ENCODE results near the gene KHNYN. TPM values are rescaled to one million over a fixed set of nuclear protein-coding genes. Genes with fewer than 3 reads are reported as not detected.

The KHNYN gene
- total RNA-seq, 1 experiment from 2014 or later: 33.2 TPM

DNA sequence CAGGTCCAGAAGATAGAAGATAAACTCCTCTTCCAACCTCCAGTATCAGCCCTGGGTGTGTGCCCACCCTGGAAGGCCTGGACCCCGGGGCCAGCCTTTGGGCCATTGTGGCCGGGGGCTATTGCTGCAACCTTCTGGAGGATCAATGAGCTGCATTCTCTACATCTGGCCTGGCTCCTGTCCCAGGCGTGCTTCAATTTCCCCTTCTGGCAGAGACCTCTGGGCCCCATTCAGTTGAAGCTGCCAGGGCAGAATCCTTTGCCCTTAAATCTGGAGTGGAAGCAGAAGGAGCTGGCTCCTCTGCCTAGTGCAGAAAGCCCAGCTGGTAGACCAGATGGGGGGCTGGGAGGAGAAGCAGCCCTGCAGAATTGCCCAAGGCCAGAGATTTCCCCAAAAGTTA lies 21.0 kb upstream of the KHNYN start (continued):
- TF ChIP-seq, protein P1, sequence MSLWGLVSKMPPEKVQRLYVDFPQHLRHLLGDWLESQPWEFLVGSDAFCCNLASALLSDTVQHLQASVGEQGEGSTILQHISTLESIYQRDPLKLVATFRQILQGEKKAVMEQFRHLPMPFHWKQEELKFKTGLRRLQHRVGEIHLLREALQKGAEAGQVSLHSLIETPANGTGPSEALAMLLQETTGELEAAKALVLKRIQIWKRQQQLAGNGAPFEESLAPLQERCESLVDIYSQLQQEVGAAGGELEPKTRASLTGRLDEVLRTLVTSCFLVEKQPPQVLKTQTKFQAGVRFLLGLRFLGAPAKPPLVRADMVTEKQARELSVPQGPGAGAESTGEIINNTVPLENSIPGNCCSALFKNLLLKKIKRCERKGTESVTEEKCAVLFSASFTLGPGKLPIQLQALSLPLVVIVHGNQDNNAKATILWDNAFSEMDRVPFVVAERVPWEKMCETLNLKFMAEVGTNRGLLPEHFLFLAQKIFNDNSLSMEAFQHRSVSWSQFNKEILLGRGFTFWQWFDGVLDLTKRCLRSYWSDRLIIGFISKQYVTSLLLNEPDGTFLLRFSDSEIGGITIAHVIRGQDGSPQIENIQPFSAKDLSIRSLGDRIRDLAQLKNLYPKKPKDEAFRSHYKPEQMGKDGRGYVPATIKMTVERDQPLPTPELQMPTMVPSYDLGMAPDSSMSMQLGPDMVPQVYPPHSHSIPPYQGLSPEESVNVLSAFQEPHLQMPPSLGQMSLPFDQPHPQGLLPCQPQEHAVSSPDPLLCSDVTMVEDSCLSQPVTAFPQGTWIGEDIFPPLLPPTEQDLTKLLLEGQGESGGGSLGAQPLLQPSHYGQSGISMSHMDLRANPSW (CRISPR knock-in tag; conservative IDR thresholded peaks at IDR 0.05; ENCODE audit: low read depth): no peak
- TF ChIP-seq GTF2I (CRISPR knock-in tag; conservative IDR thresholded peaks at IDR 0.05): no peak
- no peak for TF ChIP-seq TP53 (CRISPR knock-in tag; IDR thresholded peaks at IDR 0.05)
- TF ChIP-seq ZBTB21 (CRISPR knock-in tag; IDR thresholded peaks at IDR 0.05; ENCODE audit: borderline replicate concordance): no peak
- no peak for TF ChIP-seq NR3C1 (CRISPR knock-in tag; conservative IDR thresholded peaks at IDR 0.05; ENCODE audit: low read depth)
- TF ChIP-seq ZNF232 (CRISPR knock-in tag; IDR thresholded peaks at IDR 0.05): no peak

DNA sequence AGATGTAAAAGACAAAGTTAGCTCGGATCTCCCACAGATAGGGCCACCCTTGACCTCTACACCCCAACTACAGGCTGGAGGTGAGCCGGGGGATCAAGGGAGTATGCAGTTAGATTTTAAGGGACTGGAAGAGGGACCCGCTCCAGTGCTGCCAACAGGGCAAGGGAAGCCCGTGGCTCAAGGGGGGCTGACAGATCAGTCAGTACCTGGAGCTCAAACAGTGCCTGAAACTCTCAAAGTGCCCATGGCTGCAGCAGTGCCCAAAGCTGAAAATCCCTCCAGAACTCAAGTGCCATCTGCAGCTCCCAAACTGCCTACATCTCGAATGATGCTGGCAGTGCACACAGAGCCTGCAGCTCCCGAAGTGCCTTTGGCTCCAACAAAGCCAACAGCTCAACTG lies 20.6 kb upstream of the KHNYN start:
- ChIA-PET POLR2A (no interaction called here), CTCF (interaction anchor here (0.7 to 2.6 kb wide), 9 partner anchors 11 to 77 kb away, joined by 3 to 18 read pairs (median 4); partner anchors contain the start of gene NYNRIN)
- Mint-ChIP-seq H3K36me3 (peaks cover 6% of the 10 kb centered on the region; the same call in 1 of the 2 replicates), H3K27ac (no peak overlapping the region), H3K4me1 (peaks cover 5% of the 10 kb centered on the region; the same call in 1 of the 2 replicates), H3K4me3 (no peak overlapping the region), H3K9me3 (no peaks in the 10 kb centered on the region), H3K27me3 (ENCODE audit: low read depth) (no peaks in the 10 kb centered on the region)
- TF ChIP-seq NFATC4 (CRISPR knock-in tag; IDR thresholded peaks at IDR 0.05): no peak
- TF ChIP-seq, protein P2, sequence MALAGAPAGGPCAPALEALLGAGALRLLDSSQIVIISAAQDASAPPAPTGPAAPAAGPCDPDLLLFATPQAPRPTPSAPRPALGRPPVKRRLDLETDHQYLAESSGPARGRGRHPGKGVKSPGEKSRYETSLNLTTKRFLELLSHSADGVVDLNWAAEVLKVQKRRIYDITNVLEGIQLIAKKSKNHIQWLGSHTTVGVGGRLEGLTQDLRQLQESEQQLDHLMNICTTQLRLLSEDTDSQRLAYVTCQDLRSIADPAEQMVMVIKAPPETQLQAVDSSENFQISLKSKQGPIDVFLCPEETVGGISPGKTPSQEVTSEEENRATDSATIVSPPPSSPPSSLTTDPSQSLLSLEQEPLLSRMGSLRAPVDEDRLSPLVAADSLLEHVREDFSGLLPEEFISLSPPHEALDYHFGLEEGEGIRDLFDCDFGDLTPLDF (CRISPR knock-in tag; IDR thresholded peaks at IDR 0.05): no peak
- no peak for TF ChIP-seq KAT7 (CRISPR knock-in tag; IDR thresholded peaks at IDR 0.05; ENCODE audit: borderline replicate concordance)
- TF ChIP-seq NFYB (CRISPR knock-in tag; conservative IDR thresholded peaks at IDR 0.05; ENCODE audit: low read depth): no peak
- no peak for TF ChIP-seq CREM (CRISPR knock-in tag; IDR thresholded peaks at IDR 0.05)
- TF ChIP-seq, protein P3, sequence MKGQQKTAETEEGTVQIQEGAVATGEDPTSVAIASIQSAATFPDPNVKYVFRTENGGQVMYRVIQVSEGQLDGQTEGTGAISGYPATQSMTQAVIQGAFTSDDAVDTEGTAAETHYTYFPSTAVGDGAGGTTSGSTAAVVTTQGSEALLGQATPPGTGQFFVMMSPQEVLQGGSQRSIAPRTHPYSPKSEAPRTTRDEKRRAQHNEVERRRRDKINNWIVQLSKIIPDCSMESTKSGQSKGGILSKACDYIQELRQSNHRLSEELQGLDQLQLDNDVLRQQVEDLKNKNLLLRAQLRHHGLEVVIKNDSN (CRISPR knock-in tag; IDR thresholded peaks at IDR 0.05): no peak
- TF ChIP-seq ZNF121 (CRISPR knock-in tag; IDR thresholded peaks at IDR 0.05): no peak
- no peak for TF ChIP-seq NFE2L1 (CRISPR knock-in tag; IDR thresholded peaks at IDR 0.05)
- TF ChIP-seq, protein P4, sequence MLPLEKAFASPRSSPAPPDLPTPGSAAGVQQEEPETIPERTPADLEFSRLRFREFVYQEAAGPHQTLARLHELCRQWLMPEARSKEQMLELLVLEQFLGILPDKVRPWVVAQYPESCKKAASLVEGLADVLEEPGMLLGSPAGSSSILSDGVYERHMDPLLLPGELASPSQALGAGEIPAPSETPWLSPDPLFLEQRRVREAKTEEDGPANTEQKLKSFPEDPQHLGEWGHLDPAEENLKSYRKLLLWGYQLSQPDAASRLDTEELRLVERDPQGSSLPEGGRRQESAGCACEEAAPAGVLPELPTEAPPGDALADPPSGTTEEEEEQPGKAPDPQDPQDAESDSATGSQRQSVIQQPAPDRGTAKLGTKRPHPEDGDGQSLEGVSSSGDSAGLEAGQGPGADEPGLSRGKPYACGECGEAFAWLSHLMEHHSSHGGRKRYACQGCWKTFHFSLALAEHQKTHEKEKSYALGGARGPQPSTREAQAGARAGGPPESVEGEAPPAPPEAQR (CRISPR knock-in tag; IDR thresholded peaks at IDR 0.05): no peak
- no peak for TF ChIP-seq NR3C1 (CRISPR knock-in tag; conservative IDR thresholded peaks at IDR 0.05; ENCODE audit: low read depth)
- TF ChIP-seq, protein P5, sequence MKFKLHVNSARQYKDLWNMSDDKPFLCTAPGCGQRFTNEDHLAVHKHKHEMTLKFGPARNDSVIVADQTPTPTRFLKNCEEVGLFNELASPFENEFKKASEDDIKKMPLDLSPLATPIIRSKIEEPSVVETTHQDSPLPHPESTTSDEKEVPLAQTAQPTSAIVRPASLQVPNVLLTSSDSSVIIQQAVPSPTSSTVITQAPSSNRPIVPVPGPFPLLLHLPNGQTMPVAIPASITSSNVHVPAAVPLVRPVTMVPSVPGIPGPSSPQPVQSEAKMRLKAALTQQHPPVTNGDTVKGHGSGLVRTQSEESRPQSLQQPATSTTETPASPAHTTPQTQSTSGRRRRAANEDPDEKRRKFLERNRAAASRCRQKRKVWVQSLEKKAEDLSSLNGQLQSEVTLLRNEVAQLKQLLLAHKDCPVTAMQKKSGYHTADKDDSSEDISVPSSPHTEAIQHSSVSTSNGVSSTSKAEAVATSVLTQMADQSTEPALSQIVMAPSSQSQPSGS (CRISPR knock-in tag; IDR thresholded peaks at IDR 0.05; ENCODE audit: borderline replicate concordance, low read depth): no peak
- TF ChIP-seq, protein P6, sequence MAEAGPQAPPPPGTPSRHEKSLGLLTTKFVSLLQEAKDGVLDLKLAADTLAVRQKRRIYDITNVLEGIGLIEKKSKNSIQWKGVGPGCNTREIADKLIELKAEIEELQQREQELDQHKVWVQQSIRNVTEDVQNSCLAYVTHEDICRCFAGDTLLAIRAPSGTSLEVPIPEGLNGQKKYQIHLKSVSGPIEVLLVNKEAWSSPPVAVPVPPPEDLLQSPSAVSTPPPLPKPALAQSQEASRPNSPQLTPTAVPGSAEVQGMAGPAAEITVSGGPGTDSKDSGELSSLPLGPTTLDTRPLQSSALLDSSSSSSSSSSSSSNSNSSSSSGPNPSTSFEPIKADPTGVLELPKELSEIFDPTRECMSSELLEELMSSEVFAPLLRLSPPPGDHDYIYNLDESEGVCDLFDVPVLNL (CRISPR knock-in tag; IDR thresholded peaks at IDR 0.05; ENCODE audit: borderline replicate concordance, low read depth): no peak
- TF ChIP-seq, protein P7, sequence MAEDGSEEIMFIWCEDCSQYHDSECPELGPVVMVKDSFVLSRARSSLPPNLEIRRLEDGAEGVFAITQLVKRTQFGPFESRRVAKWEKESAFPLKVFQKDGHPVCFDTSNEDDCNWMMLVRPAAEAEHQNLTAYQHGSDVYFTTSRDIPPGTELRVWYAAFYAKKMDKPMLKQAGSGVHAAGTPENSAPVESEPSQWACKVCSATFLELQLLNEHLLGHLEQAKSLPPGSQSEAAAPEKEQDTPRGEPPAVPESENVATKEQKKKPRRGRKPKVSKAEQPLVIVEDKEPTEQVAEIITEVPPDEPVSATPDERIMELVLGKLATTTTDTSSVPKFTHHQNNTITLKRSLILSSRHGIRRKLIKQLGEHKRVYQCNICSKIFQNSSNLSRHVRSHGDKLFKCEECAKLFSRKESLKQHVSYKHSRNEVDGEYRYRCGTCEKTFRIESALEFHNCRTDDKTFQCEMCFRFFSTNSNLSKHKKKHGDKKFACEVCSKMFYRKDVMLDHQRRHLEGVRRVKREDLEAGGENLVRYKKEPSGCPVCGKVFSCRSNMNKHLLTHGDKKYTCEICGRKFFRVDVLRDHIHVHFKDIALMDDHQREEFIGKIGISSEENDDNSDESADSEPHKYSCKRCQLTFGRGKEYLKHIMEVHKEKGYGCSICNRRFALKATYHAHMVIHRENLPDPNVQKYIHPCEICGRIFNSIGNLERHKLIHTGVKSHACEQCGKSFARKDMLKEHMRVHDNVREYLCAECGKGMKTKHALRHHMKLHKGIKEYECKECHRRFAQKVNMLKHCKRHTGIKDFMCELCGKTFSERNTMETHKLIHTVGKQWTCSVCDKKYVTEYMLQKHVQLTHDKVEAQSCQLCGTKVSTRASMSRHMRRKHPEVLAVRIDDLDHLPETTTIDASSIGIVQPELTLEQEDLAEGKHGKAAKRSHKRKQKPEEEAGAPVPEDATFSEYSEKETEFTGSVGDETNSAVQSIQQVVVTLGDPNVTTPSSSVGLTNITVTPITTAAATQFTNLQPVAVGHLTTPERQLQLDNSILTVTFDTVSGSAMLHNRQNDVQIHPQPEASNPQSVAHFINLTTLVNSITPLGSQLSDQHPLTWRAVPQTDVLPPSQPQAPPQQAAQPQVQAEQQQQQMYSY (CRISPR knock-in tag; IDR thresholded peaks at IDR 0.05): no peak
- no peak for TF ChIP-seq NR2C2 (CRISPR knock-in tag; IDR thresholded peaks at IDR 0.05)
- TF ChIP-seq, protein P8, sequence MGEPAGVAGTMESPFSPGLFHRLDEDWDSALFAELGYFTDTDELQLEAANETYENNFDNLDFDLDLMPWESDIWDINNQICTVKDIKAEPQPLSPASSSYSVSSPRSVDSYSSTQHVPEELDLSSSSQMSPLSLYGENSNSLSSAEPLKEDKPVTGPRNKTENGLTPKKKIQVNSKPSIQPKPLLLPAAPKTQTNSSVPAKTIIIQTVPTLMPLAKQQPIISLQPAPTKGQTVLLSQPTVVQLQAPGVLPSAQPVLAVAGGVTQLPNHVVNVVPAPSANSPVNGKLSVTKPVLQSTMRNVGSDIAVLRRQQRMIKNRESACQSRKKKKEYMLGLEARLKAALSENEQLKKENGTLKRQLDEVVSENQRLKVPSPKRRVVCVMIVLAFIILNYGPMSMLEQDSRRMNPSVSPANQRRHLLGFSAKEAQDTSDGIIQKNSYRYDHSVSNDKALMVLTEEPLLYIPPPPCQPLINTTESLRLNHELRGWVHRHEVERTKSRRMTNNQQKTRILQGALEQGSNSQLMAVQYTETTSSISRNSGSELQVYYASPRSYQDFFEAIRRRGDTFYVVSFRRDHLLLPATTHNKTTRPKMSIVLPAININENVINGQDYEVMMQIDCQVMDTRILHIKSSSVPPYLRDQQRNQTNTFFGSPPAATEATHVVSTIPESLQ (CRISPR knock-in tag; IDR thresholded peaks at IDR 0.05): no peak
- TF ChIP-seq TEAD1 (CRISPR knock-in tag; IDR thresholded peaks at IDR 0.05): no peak
- TF ChIP-seq ETV6 (CRISPR knock-in tag; IDR thresholded peaks at IDR 0.05): no peak
- DNase-seq (ENCODE audit: low spot score) (no peak), ATAC-seq (no peak)

Measured in WTC11 (cell line).